ENCODE data around the gene ANKFN1. TPM values are rescaled to one million over a fixed set of nuclear protein-coding genes. Genes with fewer than 3 reads are reported as not detected.

The ANKFN1 gene
- total RNA-seq, 4 donors from 2014 or later = 0.40 TPM; not detected in 3

DNA sequence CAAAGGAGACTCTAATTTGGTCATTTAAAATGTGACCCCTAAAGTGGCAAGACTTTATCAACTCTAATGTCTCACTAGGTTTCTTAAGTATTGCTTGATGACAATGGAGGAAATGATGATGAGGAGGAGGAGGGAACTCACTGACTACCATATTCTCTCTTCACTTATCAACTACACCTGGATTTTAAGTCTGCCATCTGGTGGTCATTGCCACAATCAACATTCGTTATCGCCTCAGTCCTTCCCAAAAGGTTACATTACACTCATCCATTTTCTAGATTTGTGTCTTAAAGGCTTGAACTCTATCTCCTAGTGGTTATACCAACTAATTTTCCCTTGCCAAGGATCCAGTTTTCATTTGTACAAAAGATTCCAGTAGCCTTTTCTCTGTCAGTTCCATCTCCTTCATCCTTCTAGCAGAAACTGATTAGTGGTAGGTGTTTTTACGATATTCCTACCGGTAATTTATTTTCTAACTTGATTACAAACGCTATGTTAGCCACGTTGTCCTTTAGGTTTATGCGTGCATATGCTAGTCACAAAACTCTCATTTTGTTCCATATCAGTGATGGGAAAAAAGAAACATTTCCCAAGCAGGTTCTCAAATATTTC lies 325.7 kb downstream of the ANKFN1 start:
- WGBS = 82% methylated on average over 7 of the region's 7 CpGs

DNA sequence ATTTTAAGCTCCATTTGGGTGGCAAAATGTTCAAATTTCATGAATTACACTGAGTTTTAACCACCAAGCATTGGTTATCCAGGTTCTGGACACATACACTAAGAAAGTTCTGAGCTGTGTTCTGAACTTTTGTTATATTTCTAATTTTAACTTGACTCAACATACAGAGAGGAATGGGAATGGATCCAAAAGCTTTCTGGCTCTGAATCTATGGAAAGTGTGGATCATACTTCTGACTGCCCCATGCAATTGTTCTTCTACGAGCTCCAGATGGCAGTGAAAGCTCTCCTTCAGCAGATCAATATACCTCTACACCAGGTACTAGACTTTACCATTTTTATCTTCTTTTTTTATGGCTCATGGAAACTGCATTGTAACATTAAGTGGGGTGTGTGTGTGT lies 327.2 kb downstream of the ANKFN1 start:
- Histone ChIP-seq H3K27me3 (no peaks in the 10 kb centered on the region), H3K4me3 (no peak overlapping the region), H3K27ac (replicated peaks in 1 of 4) (no peak overlapping the region), H3K36me3 (no peaks in the 10 kb centered on the region), H3K9me3 (no peaks in the 10 kb centered on the region), H3K4me1 (peaks cover 0 to 10% (median 0%) of the 10 kb centered on the region in 4 donors)
- TF ChIP-seq EP300 (IDR thresholded peaks at IDR 0.05) (no peak), POLR2A (IDR thresholded peaks at IDR 0.05; ENCODE audit: low read depth) (no peak), POLR2AphosphoS5 (IDR thresholded peaks at IDR 0.05) (no peak)
- TF ChIP-seq, protein P1, sequence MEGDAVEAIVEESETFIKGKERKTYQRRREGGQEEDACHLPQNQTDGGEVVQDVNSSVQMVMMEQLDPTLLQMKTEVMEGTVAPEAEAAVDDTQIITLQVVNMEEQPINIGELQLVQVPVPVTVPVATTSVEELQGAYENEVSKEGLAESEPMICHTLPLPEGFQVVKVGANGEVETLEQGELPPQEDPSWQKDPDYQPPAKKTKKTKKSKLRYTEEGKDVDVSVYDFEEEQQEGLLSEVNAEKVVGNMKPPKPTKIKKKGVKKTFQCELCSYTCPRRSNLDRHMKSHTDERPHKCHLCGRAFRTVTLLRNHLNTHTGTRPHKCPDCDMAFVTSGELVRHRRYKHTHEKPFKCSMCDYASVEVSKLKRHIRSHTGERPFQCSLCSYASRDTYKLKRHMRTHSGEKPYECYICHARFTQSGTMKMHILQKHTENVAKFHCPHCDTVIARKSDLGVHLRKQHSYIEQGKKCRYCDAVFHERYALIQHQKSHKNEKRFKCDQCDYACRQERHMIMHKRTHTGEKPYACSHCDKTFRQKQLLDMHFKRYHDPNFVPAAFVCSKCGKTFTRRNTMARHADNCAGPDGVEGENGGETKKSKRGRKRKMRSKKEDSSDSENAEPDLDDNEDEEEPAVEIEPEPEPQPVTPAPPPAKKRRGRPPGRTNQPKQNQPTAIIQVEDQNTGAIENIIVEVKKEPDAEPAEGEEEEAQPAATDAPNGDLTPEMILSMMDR (IDR thresholded peaks at IDR 0.05) = no peak
- no peak for DNase-seq (ENCODE audit: extremely low spot score)
- intact Hi-C loops (cut with DNase I) = no loop called here
- WGBS = 44% methylated on average over 1 of the region's 1 CpG

More for the DNA sequence above, 325.7 kb downstream of the ANKFN1 start:
- H3K4me1 ChIP-seq = peaks cover 0 to 10% (median 0%) of the 10 kb centered on the region in 4 donors
- H3K27me3 ChIP-seq = no peaks in the 10 kb centered on the region
- no peak for DNase-seq (ENCODE audit: extremely low spot score)
- intact Hi-C loops (cut with DNase I) = no loop called here
- no peaks in the 10 kb centered on the region for H3K9me3 ChIP-seq
- no peak overlapping the region for H3K27ac ChIP-seq (replicated peaks in 1 of 4)
- H3K36me3 ChIP-seq = no peaks in the 10 kb centered on the region
- TF ChIP-seq, protein P1 (IDR thresholded peaks at IDR 0.05) = peak; percentile 6 to 34 (median 14)
- TF ChIP-seq EP300 (IDR thresholded peaks at IDR 0.05) = no peak
- H3K4me3 ChIP-seq = no peak overlapping the region

DNA sequence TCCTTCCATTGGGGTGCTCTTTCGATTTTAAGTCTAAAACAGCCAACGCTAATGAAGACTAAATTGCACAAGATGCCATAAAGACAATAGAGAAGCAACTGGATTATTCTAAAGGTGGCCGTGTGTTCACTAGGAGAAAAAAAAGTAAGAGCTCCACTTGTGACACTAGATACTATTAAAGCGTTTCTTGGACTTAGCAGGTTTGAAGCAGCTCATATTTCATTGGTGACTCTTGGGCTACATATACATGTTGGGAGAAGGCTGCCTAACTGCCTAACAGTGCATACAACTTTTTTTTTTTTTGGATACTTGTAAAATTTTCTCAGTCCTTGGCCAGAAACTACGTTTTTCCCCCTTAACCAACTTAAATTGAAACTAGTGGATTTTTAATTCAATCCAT lies 328.4 kb downstream of the ANKFN1 start:
- H3K9me3 ChIP-seq = no peaks in the 10 kb centered on the region
- no peak for DNase-seq (ENCODE audit: extremely low spot score)
- intact Hi-C loops (cut with DNase I) = no loop called here
- 72% methylated on average over 5 of the region's 5 CpGs for WGBS
- H3K4me1 ChIP-seq = peaks cover 0 to 10% (median 0%) of the 10 kb centered on the region in 4 donors
- no peaks in the 10 kb centered on the region for H3K36me3 ChIP-seq
- TF ChIP-seq POLR2A (IDR thresholded peaks at IDR 0.05; ENCODE audit: low read depth) (no peak), EP300 (IDR thresholded peaks at IDR 0.05) (no peak), POLR2AphosphoS5 (IDR thresholded peaks at IDR 0.05) (no peak)
- TF ChIP-seq, protein P1 (IDR thresholded peaks at IDR 0.05) = no peak
- H3K27me3 ChIP-seq = no peaks in the 10 kb centered on the region
- H3K27ac ChIP-seq (replicated peaks in 1 of 4) = no peak overlapping the region
- H3K4me3 ChIP-seq = no peak overlapping the region

DNA sequence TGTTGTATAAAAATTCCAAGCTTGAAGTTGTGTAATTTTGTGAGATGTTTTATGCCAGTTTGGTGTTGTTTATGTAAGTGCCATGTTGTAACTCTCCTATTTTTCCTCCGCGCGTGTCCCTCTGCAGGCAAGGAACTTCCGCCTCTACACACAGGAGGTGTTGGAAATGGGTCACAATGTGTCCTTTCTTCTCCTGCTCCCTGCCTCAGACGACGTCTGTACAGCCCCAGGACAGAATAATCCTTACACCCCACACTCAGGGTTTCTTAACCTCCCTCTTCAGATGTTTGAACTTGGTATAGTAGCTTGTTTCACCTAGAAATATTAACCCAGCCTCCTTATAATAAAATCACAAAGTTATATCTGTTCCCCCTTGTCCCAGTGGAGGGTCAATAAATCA lies 329.0 kb downstream of the ANKFN1 start:
- intact Hi-C loops (cut with DNase I) = no loop called here
- 79% methylated on average over 6 of the region's 6 CpGs for WGBS
- Histone ChIP-seq H3K27me3 (no peaks in the 10 kb centered on the region), H3K4me3 (no peak overlapping the region), H3K27ac (replicated peaks in 1 of 4) (no peak overlapping the region), H3K9me3 (no peaks in the 10 kb centered on the region), H3K4me1 (peaks cover 0 to 10% (median 0%) of the 10 kb centered on the region in 4 donors), H3K36me3 (no peaks in the 10 kb centered on the region)
- DNase-seq (ENCODE audit: extremely low spot score) = no peak
- TF ChIP-seq, protein P1 (IDR thresholded peaks at IDR 0.05) = no peak
- no peak for TF ChIP-seq EP300 (IDR thresholded peaks at IDR 0.05)
- TF ChIP-seq POLR2AphosphoS5 (IDR thresholded peaks at IDR 0.05) = no peak
- TF ChIP-seq POLR2A (IDR thresholded peaks at IDR 0.05; ENCODE audit: low read depth) = no peak

DNA sequence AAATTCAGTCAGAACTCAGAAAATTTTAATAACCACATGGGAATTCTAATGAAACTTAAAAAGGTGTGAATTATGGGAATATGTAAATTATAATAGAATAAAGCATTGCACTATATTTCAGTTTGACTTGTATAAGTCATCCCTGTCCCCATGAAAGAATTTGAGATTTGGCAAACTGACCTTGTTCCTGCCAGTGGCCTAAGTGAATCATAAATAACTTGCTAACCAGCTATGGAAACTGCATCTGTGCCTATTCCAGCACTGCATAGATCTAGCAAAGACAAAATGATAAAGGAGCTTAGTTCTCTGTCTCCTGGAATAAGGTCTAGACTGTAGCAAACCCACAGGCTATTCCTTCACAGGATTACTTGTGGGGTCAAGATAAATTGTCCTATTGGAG lies 333.5 kb downstream of the ANKFN1 start:
- H3K4me3 ChIP-seq = no peak overlapping the region
- H3K27me3 ChIP-seq = no peaks in the 10 kb centered on the region
- H3K9me3 ChIP-seq = no peaks in the 10 kb centered on the region
- no peaks in the 10 kb centered on the region for H3K4me1 ChIP-seq
- H3K36me3 ChIP-seq = no peaks in the 10 kb centered on the region
- no peak for TF ChIP-seq POLR2AphosphoS5 (IDR thresholded peaks at IDR 0.05)
- TF ChIP-seq, protein P1 (IDR thresholded peaks at IDR 0.05) = no peak
- no peak for TF ChIP-seq EP300 (IDR thresholded peaks at IDR 0.05)
- TF ChIP-seq POLR2A (IDR thresholded peaks at IDR 0.05; ENCODE audit: low read depth) = no peak
- intact Hi-C loops (cut with DNase I) = no loop called here
- no peak overlapping the region for H3K27ac ChIP-seq (replicated peaks in 1 of 4)
- DNase-seq (ENCODE audit: extremely low spot score) = peak; percentile 75
